NT2/D1 (cell line): ENCODE results near the gene PIMREG.

Experiments used
- SUZ12 ChIP-seq: IDR thresholded peaks from 2 replicates; pipeline ENCODE4 v1.6.1; 2011; ENCODE audit not compliant: insufficient read length, insufficient read depth; ENCODE audit errors: extremely low read depth
- YY1 ChIP-seq: IDR thresholded peaks from 2 replicates; pipeline ENCODE4 v1.6.1; 2011; ENCODE audit not compliant: insufficient read length, insufficient read depth

GRCh38 chr17:6456914-6457687, 12.8 kb downstream of the PIMREG start:
- TF ChIP-seq YY1 (no peak), SUZ12 (no peak)
